GM12875 (cell line): ENCODE results near the gene NCKAP5L.
"Not testable (repeated sequence)": the region's sequence is repeated elsewhere in the genome, so short reads cannot be mapped to it uniquely, and the experiment has no call there.

Experiments used
- H3K4me3 ChIP-seq: one replicate; pipeline ENCODE4 v1.5.1; 2011; ENCODE audit warnings: low read depth, low read length, control low read depth
- TF ChIP-seq, protein P1 (sequence below): IDR thresholded peaks from 2 replicates; pipeline ENCODE4 v1.5.1; 2011; ENCODE audit warnings: low read depth, mild to moderate bottlenecking, control low read depth, inconsistent platforms, low read length, moderate library complexity, borderline replicate concordance; ENCODE audit not compliant: insufficient read depth

Gene NCKAP5L

DNA sequence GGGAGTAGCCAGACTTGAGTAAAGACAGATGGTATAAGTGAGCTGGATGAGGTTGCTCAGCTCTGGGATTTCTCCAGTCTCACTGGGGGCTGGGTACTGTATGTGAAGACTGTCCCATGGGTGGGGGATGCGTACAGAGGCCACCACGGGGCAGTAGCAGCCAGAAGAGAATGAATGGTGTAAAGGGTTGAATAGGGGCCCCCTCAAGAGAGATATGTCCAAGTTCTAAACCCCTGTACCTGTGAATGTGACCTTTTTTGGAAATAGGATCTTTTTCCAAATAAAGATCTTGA lies 36.5 kb upstream of the NCKAP5L start:
- TF ChIP-seq, protein P1, sequence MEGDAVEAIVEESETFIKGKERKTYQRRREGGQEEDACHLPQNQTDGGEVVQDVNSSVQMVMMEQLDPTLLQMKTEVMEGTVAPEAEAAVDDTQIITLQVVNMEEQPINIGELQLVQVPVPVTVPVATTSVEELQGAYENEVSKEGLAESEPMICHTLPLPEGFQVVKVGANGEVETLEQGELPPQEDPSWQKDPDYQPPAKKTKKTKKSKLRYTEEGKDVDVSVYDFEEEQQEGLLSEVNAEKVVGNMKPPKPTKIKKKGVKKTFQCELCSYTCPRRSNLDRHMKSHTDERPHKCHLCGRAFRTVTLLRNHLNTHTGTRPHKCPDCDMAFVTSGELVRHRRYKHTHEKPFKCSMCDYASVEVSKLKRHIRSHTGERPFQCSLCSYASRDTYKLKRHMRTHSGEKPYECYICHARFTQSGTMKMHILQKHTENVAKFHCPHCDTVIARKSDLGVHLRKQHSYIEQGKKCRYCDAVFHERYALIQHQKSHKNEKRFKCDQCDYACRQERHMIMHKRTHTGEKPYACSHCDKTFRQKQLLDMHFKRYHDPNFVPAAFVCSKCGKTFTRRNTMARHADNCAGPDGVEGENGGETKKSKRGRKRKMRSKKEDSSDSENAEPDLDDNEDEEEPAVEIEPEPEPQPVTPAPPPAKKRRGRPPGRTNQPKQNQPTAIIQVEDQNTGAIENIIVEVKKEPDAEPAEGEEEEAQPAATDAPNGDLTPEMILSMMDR: no peak
- no peak overlapping the region for H3K4me3 ChIP-seq

DNA sequence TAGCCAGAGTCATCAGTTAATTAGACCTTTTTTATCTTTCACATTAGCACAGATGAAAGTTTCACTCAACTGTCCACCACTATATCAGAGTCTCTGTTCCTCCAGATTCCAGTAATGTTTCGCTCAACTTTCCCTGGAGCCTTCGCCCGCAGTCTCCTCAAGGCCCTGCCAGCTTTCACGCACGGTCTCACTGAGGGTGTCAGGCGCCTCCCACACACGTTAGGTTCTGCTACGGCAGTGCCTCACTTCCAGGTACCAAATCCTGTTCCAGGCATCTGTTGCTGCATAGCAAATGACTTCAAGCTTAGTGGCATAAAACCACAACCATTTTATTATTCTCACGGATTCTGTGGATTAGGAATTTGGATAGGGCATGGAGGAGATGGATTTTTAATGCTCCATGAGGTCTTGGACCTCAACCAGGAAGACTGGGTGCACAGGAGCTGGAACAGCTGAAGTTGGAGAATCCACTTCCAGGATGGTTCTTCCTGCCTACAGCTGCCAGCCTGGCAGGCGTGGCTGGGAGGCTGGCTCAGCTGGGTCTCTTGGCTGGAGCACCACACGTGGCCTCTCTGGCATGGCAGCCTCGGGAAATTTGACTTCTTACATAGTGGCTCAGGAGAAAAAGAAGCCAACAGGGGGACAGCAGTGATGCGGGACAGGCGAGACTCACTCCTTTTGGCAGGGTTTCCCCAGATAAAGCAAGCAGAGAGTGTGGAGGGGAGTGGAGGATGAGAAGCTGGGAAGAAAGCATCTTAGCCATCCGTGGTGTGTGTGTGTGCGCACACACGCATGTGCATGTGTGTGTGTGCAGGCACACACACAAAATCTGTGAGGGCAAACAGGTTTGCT lies 36.0 kb upstream of the NCKAP5L start:
- H3K4me3 ChIP-seq: no peak overlapping the region
- TF ChIP-seq, protein P1: no peak

DNA sequence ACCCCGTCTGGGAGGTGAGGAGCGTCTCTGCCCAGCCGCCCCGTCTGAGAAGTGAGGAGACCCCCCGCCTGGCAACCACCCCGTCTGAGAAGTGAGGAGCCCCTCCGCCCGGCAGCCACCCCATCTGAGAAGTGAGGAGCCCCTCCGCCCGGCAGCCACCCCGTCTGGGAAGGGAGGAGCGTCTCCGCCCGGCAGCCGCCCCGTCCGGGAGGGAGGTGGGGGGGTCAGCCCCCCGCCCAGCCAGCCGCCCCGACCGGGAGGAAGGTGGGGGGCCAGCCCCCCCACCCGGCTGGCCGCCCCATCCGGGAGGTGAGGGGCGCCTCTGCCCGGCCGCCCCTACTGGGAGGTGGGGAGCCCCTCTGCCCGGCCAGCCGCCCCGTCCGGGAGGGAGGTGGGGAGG lies 32.7 kb upstream of the NCKAP5L start:
- not testable (repeated sequence) for H3K4me3 ChIP-seq

DNA sequence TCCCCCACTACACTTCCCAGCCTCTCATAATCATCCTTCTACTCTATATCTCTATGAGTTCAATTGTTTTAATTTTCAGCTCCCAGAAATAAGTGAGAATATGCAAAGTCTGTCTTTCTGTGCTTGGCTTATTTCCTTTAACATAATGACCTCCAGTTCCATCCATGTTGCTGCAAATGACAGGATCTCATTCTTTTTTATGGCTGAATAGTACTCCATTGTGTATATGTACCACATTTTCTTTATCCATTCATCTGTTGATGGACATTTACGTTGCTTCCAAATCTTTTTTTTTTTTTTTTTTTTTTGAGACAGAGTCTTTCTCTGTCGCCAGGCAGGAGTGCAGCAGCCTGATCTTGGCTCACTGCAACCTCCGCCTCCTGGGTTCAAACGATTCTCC lies 27.7 kb upstream of the NCKAP5L start:
- not testable (repeated sequence) for H3K4me3 ChIP-seq

DNA sequence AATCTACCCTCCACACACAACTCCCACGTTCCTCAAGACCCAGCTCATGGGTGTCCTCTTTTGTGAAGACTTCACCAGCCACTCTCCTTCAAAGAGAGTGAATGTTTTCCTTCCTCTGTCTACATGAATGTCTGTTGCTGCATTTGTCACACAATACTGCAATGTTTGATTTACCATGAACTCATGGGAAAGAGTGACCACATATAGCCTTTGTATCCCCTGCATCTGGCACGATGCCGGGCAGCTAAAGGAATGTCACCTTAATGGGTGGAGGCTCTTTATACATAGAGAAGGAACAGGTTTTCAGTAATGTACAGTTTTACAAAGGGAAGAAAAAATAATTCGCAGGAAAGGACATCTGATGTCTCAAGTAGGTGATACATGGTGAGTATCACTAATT lies 26.8 kb upstream of the NCKAP5L start:
- H3K4me3 ChIP-seq: no peak overlapping the region
- TF ChIP-seq, protein P1: no peak

DNA sequence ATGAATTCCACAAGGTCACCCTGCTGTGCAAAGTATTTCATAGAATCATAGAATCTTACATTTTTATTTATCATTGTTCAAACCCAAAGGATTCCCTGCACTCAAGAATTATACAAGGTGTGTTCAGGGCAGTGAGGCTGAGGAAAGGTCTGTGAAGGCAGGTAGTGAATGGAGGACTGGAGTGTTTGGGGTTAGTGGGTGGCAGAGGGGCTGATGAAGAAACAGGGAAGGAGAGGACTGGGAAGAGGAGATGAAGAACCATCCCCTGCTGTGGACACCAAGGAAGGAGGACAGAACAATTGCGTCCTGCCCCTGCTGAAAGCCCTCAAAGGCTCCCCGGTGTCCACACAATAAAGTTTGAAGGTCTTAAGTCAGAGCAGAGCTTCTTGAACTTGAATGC lies 25.5 kb upstream of the NCKAP5L start:
- H3K4me3 ChIP-seq: no peak overlapping the region
- TF ChIP-seq, protein P1: no peak

DNA sequence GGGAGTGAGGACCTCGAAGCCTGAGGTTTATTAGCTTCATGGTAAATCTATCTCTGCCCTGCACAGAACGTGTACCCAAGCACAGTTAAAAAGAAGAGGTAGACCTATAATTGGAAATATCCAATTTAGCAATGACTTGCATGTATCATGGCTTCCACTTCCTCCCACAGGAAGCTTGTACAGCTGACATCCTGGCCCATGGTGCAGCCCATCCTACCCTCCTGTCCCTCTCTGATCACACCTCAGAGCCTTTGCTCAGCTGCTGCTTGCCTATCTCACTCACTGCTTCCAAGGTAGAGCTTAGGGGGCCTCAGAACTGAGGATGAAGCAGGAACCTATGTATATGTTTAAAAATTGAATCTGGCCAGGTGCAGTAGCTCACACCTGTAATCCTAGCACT lies 18.9 kb upstream of the NCKAP5L start:
- no peak overlapping the region for H3K4me3 ChIP-seq
- TF ChIP-seq, protein P1: no peak

DNA sequence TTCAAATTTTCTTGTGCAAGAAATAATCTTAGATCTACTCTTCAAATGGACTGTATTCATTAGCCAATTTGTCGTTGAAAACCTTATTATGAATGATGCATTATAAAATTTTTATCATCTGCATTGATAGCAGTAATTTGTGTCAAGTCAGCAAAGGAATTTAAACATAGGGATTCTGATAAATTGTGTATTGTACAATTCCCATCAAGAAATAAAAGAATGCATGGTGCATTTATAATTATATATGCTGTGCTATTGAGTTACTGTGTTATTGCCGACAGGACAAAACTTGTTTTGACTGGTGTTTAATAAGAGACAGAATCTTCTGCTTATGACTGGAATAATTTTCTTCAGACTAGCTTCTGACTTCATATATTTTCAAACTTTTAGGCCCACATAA lies 17.8 kb upstream of the NCKAP5L start:
- no peak overlapping the region for H3K4me3 ChIP-seq
- TF ChIP-seq, protein P1: no peak
